Neural cell (in vitro differentiated cells): Measurements from ENCODE around the gene SCD. TPM values are rescaled to one million over a fixed set of nuclear protein-coding genes. Genes with fewer than 3 reads are reported as not detected.
A peak's percentile ranks its signal among the peaks of the same experiment; 100 is the strongest.
"Not testable (repeated sequence)": the region's sequence is repeated elsewhere in the genome, so short reads cannot be mapped to it uniquely, and the experiment has no call there.

ENCODE experiments used
- H2AFZ ChIP-seq: fragments of 200-600, 300-800 bp; sonication (generic), shearing (Covaris generic); 2 replicates; pipeline ENCODE4 v1.6.0; 2014; ENCODE audit warnings: low read depth, mild to moderate bottlenecking, antibody characterized with exemption, low read length, moderate library complexity
- H3F3A ChIP-seq: fragments of 200-600 bp; shearing (Covaris generic); 2 replicates; pipeline ENCODE4 v1.6.1; 2016; ENCODE audit warnings: mild to moderate bottlenecking, moderate library complexity, mixed read lengths, antibody characterized with exemption, low read length; ENCODE audit not compliant: insufficient read depth, poor library complexity, severe bottlenecking
- H3K27ac ChIP-seq: fragments of 200-600, 300-800 bp; sonication (generic), shearing (Covaris generic); 2 replicates; pipeline ENCODE4 v1.5.1; 2014; ENCODE audit warnings: mild to moderate bottlenecking, low read length, moderate library complexity
- H3K27me3 ChIP-seq: fragments of 300-800, 200-600 bp; sonication (generic), shearing (Covaris generic); 2 replicates; pipeline ENCODE4 v1.6.0; 2014; ENCODE audit warnings: mild to moderate bottlenecking, low read depth, low read length, moderate library complexity; ENCODE audit not compliant: insufficient read depth
- H3K36me3 ChIP-seq: fragments of 300-800, 200-600 bp; sonication (generic), shearing (Covaris generic); 2 replicates; pipeline ENCODE4 v1.5.1; 2014; ENCODE audit warnings: mild to moderate bottlenecking, antibody characterized with exemption, low read length, moderate library complexity; ENCODE audit not compliant: insufficient read depth
- H3K4me2 ChIP-seq: fragments of 300-800, 200-600 bp; sonication (generic), shearing (Covaris generic); 2 replicates; pipeline ENCODE4 v1.6.0; 2014; ENCODE audit warnings: mild to moderate bottlenecking, low read length
- H3K4me3 ChIP-seq: fragments of 300-800, 200-600 bp; sonication (generic), shearing (Covaris generic); 2 replicates; pipeline ENCODE4 v1.5.1; 2014; ENCODE audit warnings: mild to moderate bottlenecking, low read length, moderate library complexity
- H3K79me2 ChIP-seq: fragments of 200-600 bp; shearing (Covaris generic); replicated peaks from 2 replicates; pipeline ENCODE4 v1.6.0; 2014; ENCODE audit warnings: mild to moderate bottlenecking, low read length, moderate library complexity; ENCODE audit not compliant: insufficient read depth
- H3K9ac ChIP-seq: fragments of 300-800, 200-600 bp; sonication (generic), shearing (Covaris generic); 2 replicates; pipeline ENCODE4 v1.6.1; 2016; ENCODE audit warnings: mild to moderate bottlenecking, low read length, mixed read lengths
- H3K9me2 ChIP-seq: fragments of 200-600 bp; shearing (Covaris generic); 2 replicates; pipeline ENCODE4 v1.6.1; 2016; ENCODE audit warnings: mild to moderate bottlenecking, low read length, mixed read lengths; ENCODE audit not compliant: insufficient read depth
- H3K9me3 ChIP-seq: fragments of 200-600, 300-800 bp; sonication (generic), shearing (Covaris generic); 2 replicates; pipeline ENCODE4 v1.6.1; 2016; ENCODE audit warnings: mild to moderate bottlenecking, mixed run types, low read length, moderate library complexity, mixed read lengths
- H4K20me1 ChIP-seq: fragments of 200-600 bp; shearing (Covaris generic); 2 replicates; pipeline ENCODE4 v1.6.1; 2016; ENCODE audit warnings: mild to moderate bottlenecking, mixed run types; ENCODE audit not compliant: insufficient read depth
- EP300 ChIP-seq: fragments of 450-650 bp; conservative IDR thresholded peaks from 2 replicates; pipeline ENCODE4 v1.6.1; 2014; ENCODE audit warnings: antibody characterized with exemption, mild to moderate bottlenecking, moderate library complexity; ENCODE audit not compliant: poor library complexity, severe bottlenecking
- EZH2 ChIP-seq: fragments of 200-600, 300-800 bp; shearing (Covaris generic), sonication (generic); IDR thresholded peaks from 2 replicates; pipeline ENCODE4 v1.6.1; 2014; ENCODE audit warnings: antibody characterized with exemption, low read length, borderline replicate concordance, mild to moderate bottlenecking; ENCODE audit not compliant: insufficient read depth, poor library complexity, severe bottlenecking
- MXI1 ChIP-seq: fragments of 450-650 bp; conservative IDR thresholded peaks from 2 replicates; pipeline ENCODE4 v1.6.1; 2014; ENCODE audit warnings: antibody characterized with exemption, mild to moderate bottlenecking; ENCODE audit not compliant: poor library complexity, severe bottlenecking
- POLR2AphosphoS5 ChIP-seq: IDR thresholded peaks from 2 replicates; pipeline ENCODE4 v1.6.1; 2012
- RAD21 ChIP-seq: fragments of 450-650 bp; conservative IDR thresholded peaks from 2 replicates; pipeline ENCODE4 v1.6.1; 2014; ENCODE audit warnings: antibody characterized with exemption, mild to moderate bottlenecking, moderate library complexity
- SMC3 ChIP-seq: fragments of 450-650 bp; conservative IDR thresholded peaks from 2 replicates; pipeline ENCODE4 v1.6.1; 2014; ENCODE audit warnings: antibody characterized with exemption, mild to moderate bottlenecking, moderate library complexity; ENCODE audit not compliant: poor library complexity
- TAF1 ChIP-seq: IDR thresholded peaks from 2 replicates; pipeline ENCODE4 v1.6.1; 2012; ENCODE audit warnings: low read depth
- polyA plus RNA-seq: library from polyadenylated mRNA; depleted of rRNA; stranded (reverse); fragments of >200 nt; gene quantifications from 2 replicates; pipeline ENCODE4 v1.2.3, GENCODE V29; 2014
- TF ChIP-seq, protein P1 (sequence below): IDR thresholded peaks from 2 replicates; pipeline ENCODE4 v1.6.1; 2012; ENCODE audit warnings: borderline replicate concordance
- TF ChIP-seq, protein P2 (sequence below): fragments of 450-650 bp; IDR thresholded peaks from 2 replicates; pipeline ENCODE4 v1.5.1; 2014; ENCODE audit warnings: antibody characterized with exemption, mild to moderate bottlenecking, moderate library complexity; ENCODE audit not compliant: poor library complexity, severe bottlenecking

SCD gene
- polyA plus RNA-seq, 1 donor from 2014 or later, result 82.9 TPM

DNA sequence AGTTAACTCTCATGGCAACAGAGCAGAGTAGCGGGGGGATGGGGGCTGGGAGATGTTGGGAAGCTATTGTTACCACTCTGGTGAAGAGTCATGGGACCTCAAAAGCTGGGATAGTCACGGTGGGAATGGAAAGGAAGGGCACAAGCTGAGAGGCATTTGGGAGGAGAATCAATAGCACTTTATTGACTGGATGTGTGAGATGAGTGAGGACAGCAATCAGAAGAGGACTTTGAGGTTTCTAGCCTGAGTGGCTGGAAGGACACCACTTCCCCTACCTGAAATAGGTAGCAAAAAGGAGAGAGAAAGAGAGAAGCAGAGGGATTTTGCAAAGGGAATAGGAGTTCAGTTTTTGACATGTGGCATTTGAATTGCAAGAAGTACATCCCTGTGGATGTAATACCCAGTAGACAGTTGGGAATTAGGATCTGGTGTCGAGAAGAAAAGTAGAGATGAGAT is 27.2 kb downstream of the SCD start:
- Histone ChIP-seq H3K27me3 (no peaks in the 10 kb centered on the region), H3K27ac (peak overlapping the region; percentile 90), H3F3A (peaks cover 6% of the 10 kb centered on the region), H3K36me3 (no peaks in the 10 kb centered on the region), H3K9ac (peak overlapping the region; percentile 84), H2AFZ (peak overlapping the region; percentile 80), H3K4me3 (peak overlapping the region; percentile 78), H3K9me2 (no peaks in the 10 kb centered on the region), H3K4me2 (peak overlapping the region; percentile 98), H3K9me3 (no peaks in the 10 kb centered on the region), H3K79me2 (peaks cover 10% of the 10 kb centered on the region), H4K20me1 (no peaks in the 10 kb centered on the region)
- TF ChIP-seq, protein P1, sequence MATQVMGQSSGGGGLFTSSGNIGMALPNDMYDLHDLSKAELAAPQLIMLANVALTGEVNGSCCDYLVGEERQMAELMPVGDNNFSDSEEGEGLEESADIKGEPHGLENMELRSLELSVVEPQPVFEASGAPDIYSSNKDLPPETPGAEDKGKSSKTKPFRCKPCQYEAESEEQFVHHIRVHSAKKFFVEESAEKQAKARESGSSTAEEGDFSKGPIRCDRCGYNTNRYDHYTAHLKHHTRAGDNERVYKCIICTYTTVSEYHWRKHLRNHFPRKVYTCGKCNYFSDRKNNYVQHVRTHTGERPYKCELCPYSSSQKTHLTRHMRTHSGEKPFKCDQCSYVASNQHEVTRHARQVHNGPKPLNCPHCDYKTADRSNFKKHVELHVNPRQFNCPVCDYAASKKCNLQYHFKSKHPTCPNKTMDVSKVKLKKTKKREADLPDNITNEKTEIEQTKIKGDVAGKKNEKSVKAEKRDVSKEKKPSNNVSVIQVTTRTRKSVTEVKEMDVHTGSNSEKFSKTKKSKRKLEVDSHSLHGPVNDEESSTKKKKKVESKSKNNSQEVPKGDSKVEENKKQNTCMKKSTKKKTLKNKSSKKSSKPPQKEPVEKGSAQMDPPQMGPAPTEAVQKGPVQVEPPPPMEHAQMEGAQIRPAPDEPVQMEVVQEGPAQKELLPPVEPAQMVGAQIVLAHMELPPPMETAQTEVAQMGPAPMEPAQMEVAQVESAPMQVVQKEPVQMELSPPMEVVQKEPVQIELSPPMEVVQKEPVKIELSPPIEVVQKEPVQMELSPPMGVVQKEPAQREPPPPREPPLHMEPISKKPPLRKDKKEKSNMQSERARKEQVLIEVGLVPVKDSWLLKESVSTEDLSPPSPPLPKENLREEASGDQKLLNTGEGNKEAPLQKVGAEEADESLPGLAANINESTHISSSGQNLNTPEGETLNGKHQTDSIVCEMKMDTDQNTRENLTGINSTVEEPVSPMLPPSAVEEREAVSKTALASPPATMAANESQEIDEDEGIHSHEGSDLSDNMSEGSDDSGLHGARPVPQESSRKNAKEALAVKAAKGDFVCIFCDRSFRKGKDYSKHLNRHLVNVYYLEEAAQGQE, result no peak
- TF ChIP-seq EP300 (no peak), TAF1 (no peak), SMC3 (no peak), MXI1 (no peak), RAD21 (no peak), EZH2 (no peak), POLR2AphosphoS5 (no peak)
- TF ChIP-seq, protein P2, sequence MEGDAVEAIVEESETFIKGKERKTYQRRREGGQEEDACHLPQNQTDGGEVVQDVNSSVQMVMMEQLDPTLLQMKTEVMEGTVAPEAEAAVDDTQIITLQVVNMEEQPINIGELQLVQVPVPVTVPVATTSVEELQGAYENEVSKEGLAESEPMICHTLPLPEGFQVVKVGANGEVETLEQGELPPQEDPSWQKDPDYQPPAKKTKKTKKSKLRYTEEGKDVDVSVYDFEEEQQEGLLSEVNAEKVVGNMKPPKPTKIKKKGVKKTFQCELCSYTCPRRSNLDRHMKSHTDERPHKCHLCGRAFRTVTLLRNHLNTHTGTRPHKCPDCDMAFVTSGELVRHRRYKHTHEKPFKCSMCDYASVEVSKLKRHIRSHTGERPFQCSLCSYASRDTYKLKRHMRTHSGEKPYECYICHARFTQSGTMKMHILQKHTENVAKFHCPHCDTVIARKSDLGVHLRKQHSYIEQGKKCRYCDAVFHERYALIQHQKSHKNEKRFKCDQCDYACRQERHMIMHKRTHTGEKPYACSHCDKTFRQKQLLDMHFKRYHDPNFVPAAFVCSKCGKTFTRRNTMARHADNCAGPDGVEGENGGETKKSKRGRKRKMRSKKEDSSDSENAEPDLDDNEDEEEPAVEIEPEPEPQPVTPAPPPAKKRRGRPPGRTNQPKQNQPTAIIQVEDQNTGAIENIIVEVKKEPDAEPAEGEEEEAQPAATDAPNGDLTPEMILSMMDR, result no peak

DNA sequence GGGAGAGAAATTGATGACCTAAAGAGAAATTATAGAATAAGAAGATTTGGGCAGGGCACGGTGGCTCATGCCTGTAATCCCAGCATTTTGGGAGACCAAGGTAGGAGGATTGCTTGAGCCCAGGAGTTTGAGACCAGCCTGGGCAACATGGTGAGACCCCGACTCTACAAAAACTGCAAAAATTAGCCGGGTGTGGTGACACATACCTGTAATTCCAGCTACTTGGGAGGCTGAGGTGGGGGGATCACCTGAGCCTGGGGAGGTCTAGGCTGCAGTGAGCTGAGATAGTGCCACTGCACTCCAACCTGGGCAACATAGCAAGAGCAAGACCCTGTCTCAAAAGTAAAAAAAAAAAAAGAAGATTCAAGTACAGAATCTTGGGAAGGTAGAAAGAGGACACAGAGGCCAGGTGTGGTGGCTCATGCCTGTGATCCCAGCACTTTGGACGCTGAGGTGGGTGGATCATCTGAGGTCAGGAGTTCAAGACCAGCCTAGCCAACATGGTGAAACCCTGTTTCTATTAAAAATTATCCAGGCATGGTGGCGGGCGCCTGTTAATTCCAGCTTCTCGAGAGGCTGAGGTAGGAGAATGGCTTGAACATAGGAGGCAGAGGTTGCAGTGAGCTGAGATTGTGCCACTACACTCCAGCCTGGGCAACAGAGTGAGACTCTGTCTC is 27.8 kb downstream of the SCD start:
- H3K36me3 ChIP-seq, H3F3A ChIP-seq, H3K9me2 ChIP-seq, H2AFZ ChIP-seq, H4K20me1 ChIP-seq, H3K27me3 ChIP-seq, H3K9me3 ChIP-seq: not testable (repeated sequence)
- H3K4me3 ChIP-seq, result peak overlapping the region; percentile 78
- peaks cover 10% of the 10 kb centered on the region for H3K79me2 ChIP-seq
- H3K27ac ChIP-seq, result peak overlapping the region; percentile 90
- H3K4me2 ChIP-seq, result peak overlapping the region; percentile 98
- H3K9ac ChIP-seq, result peak overlapping the region; percentile 84

DNA sequence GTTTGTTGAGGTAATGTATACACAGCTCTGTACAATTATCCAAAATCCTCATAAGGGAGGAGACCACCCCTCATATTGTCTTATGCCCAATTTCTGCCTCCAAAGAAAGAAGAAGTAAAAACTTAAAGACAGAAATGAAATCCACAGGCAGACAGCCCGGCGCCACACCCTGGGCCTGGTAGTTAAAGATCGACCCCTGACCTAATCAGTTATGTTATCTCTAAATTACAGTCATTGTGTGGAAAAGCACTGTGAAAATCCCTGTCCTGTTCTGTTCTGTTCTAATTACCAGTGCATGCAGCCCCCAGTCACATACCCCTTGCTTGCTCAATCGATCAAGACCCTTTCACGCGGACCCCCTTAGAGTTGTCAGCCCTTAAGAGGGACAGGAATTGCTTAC is 29.6 kb downstream of the SCD start:
- H3K79me2 ChIP-seq, result peaks cover 10% of the 10 kb centered on the region
- H3K27ac ChIP-seq, H2AFZ ChIP-seq, H3K9me3 ChIP-seq, H3K4me3 ChIP-seq, H4K20me1 ChIP-seq, H3K36me3 ChIP-seq, H3K4me2 ChIP-seq, H3K27me3 ChIP-seq, H3K9ac ChIP-seq, H3K9me2 ChIP-seq, H3F3A ChIP-seq: not testable (repeated sequence)
